UCSD-AML1 (cell line): ENCODE results near the gene SOX8.

Source experiments
- DNase-seq: peaks from one replicate; lab custom pipeline; 2025; ENCODE audit not compliant: unreplicated experiment; lab: John Stamatoyannopoulos, UW

SOX8 gene

DNA sequence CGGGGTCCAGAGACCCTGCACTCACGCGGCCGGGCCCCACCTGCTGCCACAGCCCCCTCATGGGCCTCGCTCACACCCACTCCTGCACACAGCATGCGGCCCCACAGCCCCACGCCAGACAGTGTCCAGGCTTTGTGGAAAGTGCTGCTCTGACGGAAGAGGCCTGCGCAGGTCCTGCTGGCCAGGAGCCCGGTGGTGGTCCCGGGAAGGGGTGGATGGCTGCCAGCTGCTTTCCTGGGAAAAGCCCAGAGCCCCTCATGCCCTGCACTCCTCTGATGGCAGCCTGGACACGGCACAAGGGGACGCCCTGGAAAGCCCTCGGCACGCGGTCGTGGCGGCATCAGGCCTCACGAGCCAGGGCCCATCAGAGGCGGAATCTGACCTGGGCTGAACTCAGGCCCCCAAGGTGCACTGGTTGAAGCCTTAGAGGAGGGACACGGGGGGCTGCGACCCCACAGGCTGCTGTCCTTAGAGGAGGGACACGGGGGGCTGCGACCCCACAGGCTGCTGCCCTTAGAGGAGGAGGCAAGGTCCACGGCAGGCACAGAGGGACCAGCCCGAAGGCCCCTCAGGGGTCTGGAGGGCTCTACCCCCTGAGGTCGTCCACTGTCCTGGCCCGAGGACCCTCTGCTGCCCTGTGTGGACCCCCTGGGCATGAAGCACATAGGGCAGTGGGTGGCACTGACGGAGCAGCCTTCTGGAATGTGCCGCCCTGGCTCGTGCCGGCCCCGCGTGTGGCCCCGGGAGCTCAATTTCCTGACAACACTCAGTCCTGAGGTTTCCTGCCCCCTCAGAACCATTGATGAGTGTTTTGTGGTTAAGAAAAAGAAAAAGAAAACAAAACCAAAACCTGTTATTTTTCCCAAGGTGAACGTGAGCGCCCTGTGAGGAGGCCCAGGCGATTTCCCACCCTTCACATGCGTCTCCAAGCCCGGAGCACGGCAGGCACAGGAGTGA lies 22.1 kb downstream of the SOX8 start:
- DNase-seq, result peak; percentile 22

DNA sequence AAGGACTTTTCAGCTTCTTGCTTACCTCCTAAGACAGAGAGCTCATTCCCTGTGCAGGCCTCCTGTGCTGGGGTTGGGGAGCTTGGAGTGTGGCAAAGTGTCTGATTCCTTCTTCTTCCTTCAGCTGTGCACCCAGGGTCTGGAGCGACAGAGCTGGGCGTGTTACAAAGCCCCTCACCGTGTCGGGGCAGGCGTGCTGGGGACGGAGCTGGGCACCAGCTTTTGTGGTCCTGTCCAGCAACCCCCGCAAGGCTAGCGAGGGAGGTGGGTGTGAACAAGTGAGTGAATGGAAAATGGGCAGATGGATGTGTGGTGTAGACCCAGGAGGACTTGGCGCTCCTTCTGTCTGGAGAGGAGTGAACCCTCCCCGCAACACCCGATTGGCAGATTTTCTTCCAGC lies 23.7 kb downstream of the SOX8 start:
- no peak for DNase-seq

DNA sequence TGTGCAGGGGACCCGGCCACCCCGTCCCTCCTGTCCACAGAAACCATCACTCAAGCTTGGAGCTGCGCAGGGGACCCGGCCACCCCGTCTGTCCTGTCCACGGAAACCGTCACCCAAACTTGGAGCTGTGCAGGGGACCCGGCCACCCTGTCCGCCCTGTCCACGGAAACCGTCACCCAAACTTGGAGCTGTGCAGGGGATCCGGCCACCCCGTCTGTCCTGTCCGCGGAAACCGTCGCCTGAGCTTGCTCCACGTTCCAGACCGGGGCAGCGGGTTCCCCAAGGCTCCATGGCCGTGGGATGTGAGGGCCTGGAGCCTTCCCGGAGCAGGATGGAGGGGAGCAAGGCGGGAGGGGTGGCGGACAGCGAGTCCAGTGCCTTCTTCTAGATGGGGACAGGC lies 25.2 kb downstream of the SOX8 start:
- no peak for DNase-seq

DNA sequence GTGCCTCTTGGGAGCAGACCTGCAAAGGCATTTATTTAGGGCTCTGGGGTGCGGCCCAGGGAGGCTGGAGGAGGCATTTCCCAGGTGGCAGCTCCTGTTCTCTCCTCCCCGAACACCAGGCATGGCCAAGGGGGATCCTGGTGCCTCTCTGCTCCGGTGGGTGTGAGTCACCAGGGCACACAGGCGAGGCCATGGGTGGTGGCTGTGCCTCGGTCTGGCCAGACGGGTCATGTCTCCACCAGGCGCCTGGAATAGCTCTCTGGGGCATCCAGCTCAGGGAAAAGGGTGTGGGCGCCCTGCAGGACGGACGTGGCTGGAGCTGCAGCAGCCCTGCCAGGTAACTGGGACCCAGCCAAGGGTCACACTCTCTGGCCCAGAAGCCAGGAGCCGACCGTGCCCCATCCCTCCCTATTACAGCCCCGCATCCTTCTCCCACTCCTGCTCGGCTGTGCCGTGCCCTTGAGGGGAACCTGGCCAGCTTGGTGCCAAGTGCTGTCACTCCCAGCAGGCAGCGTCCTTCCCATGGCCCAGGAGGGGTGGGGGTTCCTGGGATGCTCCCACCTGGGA lies 25.8 kb downstream of the SOX8 start:
- no peak for DNase-seq

DNA sequence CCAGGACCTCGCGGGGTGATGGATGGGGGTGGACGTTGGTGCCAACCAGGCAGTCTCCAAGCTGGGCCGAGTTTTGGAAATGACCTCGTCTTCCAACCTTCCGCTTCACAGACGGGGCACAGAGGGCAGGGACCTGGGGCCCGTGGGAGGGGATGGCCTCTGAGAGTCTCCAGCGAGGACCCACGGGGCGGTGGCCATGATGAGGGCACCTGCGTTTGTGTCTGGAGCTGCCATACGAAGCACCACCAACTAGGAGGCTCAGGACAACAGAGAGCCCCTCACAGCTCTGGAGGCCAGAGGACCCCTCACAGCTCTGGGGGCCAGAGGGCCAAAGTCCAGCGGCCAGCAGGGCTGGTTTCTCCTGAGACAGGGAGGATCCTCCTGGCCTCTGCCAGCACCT lies 26.5 kb downstream of the SOX8 start:
- no peak for DNase-seq

DNA sequence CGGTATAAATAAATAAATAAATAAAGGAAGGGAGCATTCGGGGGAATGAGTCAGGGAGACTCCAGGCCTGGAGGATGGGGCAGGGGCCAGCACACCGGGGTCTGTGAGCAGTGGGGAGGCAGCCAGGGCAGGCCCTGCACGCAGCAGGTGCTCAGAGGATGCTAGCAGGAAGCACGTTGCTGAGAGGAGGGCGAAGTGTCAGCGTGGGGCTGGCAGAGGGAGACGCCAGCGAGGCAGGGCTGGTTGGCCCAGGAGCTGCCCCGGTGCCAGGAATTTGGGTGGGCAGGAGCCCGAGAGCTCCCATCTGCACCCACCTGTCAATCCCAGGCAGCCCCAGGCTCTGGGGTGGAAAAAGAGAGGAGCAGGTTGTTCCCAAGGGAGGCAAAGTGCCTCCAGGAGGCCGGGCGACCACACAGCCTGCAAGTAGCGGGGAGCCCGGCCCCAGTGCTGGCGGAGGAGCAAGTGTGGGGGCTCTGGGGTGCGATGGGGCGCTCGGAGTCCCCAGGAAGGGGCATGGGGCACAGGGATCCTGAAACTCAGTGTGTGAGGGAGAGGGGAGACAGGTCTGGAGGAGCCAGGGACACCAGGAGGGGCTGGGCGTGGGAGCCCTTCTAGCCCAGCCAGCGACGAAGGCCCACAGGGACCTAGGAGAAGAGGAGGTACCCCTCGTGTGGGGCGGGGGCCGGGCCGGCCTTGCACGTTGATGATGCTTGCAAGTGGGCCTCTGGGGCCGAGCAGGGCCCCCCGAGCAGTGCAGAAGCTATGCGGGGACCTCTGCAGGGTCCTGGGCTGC lies 28.0 kb downstream of the SOX8 start:
- no peak for DNase-seq

DNA sequence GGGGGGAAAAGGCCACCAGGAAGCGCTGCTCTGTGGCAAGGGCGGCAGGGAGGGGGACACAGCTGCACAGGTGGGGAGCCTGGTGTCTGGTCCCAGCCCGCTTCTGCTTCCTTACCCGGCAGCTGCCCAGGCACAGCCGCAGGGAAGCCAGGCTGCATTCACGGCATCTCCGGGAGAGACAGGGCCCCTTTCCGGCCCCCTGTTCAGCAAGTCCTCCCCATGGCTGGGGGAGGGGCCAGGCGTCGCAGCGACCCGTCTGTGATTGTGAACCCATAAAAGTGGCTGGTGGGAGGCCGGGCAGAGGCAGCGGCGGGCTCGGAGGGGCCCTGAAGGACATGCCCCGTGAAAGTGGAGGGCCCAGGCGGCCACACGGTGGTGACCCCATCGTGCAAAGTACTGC lies 28.7 kb downstream of the SOX8 start:
- DNase-seq, result no peak

DNA sequence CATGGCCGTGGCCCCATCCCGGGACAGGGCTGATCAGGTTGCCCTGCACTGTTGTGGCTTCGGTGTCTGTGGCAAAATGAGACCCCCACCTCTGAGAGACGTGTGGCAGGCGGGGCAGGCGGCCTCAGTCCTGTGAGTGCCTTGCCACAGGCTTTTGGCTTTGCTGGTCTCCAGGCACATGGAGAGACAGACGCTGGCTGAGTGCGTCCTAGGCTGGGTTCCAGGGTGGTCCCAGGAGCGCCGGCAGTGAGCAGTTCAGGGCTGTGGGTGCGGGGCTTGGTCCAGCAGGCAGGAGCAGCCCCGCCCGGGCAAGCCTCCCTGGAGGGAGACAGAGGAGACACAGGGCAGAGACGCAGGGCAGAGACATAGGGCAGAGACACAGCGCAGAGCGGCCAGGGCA lies 29.2 kb downstream of the SOX8 start:
- DNase-seq, result no peak

DNA sequence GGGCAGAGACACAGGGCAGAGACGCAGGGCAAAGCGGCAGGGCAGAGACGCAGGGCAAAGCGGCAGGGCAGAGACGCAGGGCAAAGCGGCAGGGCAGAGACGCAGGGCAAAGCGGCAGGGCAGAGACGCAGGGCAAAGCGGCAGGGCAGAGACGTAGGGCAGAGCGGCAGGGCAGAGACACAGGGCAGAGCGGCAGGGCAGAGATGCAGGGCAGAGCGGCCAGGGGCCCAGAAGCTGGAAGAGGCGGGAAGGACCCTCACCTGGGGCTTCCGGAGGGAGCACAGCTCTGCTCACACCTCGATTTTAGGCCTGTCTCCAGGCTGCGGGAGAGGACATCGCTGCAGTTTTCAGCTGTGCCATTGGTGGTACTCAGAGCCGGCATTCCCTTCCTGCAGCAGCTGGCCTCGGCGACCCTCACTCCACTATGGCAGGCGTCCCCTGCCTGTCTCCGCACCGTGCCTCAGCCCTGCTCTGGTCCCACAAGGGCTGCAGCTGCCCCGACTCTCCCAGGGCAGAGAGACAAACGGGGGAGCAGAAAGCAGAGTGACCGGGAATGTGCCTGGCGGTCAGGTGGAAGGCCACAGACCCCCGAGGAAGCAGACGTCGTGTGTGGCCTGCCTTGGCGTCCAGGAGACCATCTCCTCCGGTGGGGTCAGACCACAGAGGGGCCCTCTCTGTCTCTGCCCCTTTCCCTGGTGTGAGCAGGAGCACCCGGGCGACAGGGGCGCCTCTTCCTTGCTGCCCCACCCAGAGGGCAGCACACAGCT lies 29.9 kb downstream of the SOX8 start:
- no peak for DNase-seq

DNA sequence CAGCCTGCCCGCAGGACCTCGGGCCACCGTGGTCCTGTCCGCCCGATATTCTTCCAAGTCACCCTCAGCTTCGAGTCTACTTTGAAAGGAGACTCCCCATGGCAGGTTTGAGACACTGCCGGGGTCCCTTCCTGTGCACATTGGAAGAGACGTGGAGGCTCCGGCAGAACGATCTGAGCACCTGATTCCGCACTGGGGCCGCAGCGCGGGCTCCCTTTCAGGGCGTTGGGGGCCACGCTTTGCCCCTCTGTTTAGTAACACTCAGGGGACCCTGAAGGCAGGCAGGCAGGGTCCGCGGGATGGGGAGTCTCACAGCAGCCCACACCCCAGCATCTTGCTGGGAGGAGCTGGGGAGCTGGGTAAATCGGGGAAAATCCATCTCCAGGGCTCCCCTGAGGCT lies 30.6 kb downstream of the SOX8 start:
- DNase-seq, result no peak

DNA sequence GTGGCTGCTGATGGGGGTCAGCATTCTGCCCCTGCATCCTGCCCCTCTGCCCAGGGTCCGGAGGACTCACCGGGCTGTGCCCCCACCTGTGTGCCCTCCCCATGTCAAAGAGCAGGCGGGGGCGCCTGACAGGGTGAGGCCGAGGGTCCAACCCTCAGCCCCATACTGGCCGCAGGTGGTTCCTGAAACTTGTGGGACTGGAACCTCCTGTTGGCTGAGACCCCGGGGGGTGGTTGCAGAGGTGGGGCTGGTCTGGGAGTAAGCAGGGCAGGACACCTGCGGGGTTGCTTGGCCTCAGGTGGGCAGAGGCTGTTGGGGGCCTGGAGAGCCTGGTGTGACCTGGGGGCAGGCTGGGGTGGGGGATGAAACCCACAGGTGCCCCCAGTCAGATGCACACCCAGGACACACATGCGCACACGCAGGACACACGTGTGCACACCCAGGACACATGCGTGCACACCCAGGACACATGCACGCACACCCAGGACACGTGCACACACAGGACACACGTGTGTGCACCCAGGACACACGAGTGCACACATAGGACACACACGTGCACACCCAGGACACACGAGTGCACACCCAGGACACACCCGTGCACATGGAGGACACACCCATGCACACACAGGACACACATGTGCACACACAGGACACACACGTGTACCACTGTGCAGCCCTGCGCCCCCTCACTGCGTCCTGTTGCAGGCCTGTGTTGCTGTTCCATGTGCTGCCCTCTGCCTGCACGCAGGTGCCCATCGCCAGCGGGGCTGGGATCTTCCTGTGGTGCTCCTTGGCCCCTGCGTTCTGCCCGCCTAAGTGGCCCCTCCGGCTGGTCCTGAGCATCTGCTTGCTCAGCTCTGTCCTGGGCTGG lies 31.4 kb downstream of the SOX8 start:
- DNase-seq, result no peak

DNA sequence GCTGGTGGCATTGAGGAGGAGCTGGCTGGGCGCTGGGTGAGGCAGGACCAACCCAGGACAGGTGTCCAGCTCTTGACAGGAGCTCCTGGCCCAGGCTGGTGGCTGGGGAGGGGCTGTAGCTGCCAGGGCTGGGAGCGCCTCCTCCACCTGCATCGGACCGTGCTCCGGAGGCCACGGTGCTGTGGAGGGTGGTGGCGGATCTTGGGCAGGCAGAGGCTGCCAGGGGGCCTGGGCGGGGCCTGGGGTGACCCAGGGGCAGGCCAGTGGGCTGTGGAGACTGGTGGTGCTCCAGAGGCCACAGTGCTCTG lies 32.0 kb downstream of the SOX8 start:
- DNase-seq, result no peak

DNA sequence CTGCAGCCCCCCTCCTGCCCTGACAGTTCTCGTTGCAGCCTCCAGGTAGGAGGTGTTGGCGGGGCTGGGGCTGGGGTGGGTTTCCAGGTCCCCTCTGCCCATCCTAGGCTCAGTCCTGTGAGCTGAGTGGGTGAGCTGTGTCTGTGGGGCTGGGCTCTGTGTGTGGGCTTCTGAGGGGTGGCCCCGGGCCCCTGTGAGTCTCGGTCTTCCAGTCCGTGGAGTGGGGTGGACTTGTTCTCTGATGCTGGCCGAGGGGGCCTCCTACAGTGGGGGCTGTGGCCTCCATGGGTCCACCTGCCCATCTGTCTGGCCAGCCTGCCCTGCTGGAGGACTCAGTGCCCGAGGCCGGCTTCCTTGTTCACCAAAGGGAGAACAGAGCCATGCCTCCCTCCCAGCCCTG lies 32.7 kb downstream of the SOX8 start:
- DNase-seq, result no peak

DNA sequence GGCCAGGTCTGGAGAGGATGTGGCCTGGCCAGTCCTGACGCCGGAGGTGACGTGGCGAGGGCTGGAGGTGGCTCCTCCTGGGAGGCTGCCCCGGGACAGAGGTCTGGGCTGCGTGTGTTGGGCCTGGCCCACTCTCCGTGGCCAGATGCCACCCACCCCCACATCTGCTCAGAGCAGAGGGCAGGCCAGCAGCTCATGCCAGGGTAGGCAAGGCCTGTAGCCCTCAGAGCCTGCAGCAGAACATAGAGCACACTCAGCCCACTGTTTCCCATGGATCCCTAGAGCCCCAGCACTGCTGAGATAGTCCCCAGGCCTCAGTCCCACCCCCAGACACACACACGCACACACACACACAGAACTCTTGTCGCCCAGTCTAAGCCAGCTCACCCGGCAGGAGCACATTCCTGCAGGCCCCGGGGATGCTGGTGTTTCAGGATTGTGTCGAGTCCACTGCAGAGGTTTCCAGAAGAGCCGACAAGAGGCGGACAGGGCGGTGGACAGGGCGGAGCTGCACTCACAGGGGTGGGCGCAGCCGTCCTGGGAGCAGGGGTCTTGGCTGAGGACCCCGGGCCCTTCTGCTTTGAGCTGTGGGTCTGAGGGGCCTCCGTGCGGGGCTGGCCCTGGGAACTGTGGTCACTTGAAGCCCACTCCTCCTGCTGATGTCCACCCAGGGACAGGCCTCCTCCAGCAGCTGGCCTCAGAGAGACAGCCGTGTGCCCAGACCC lies 33.4 kb downstream of the SOX8 start:
- DNase-seq, result no peak

DNA sequence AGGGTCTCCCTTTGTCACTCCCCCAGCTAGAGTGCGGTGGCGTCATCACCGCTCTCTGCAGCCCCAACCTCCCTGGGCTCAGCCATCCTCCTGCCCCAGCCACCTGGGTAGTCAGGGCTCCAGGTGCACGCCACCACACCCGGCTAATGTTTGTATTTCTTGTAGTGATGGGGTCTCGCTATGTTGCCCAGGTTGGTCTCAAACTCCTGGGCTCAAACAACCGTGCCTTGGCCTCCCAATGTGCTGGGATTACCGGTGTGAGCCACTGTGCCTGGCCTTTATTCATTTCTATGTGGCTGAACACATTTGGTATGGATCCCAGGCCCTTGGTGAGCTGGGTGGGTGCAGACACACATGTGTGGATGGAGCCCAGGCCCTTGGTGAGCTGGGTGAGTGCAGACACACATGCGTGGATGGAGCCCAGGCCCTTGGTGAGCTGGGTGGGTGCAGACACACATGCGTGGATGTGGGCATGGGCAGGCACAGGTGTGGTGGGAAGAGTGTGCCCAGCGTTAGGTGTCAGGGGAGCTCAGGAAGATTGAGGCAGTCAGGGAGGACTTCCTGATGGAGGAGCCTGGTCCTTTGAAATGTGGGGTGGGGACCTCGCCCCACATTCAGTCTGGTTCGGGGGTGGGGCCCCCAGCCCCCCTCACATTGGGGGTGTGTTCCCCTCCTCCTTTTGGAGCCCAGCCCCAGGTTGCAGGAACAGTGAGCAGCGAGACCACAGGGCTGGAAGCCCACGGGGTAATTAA lies 37.1 kb downstream of the SOX8 start:
- no peak for DNase-seq

DNA sequence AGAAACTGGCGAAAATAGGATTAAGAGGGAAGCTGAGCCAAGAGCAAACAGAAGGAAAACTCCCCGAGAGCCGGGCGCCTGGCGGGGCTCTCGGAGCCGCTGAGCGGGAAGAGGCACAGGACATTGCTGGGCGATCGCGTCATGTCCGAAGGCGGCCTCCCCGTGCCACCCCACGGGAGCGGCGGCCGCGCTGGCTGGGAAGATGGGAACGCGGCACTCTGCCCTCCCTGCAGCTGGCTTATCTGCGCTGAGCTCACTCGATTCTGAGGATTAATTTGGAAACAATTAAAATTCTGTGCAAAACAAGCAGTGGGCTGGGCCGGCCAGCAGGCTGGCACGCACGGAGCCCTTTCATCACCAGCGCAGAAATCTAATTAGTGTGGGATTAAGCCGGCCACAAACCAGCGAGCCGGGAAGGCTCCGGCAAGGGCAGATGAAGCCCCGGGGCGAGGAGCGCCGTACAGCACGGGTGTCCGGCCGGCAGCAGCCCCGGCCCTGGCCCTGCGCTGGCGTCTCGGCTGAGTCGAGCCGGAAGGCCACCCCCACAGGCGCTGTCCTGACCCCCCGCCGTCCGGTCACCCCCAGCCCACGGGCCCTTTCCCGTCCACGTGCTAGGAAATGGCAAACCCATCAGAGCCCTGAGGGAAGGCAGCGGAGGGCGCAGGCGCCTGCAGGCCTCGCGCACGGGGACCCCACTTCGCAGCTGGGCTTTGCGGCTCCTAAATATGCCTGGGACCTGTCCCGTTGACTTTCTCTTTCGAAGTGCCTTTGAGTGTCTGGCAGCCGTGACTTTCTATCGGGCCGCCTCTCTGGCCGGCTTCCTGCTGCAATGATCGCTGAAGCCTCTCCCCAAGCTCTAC lies 37.9 kb downstream of the SOX8 start:
- no peak for DNase-seq

DNA sequence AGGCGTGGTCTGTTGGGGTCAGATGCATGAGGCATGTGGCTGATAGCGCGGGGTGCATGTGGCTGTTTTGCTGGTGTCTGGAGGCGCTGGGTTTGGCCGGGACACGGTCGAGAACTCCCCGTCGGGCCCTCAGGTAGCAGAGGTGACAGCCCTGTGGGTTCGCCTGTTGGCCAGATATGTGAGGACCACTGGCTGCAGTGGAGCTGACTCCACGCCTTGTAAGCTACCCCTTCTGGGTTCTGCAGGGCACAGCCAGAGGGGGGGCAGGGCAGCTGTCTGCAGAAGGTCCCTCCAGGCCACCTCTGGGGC lies 38.5 kb downstream of the SOX8 start:
- DNase-seq, result no peak

DNA sequence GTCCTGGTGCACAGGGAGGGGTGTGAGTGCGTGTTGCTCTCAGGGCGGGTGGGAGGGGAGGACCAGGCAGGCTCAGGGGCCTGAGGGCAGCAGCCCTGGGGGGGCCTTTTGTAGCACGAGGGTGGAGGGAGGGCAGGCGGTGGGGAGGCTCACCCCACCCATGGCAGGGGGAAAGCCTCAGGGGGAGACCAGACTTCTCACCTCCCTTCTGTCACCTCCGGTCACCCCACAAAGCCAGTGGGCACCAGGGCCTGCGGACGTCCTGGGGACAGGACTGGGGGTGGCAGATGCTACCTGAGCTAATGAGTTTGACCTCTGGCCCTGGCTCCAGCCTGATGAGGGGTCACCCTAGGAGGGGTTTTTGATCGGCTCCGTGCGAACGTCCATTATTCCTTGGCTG lies 39.0 kb downstream of the SOX8 start:
- no peak for DNase-seq
